OCI-LY7 (cell line): Measurements from ENCODE around the gene CEMIP2. TPM values are rescaled to one million over a fixed set of nuclear protein-coding genes. Genes with fewer than 3 reads are reported as not detected.

ENCODE experiments used
- BruUV-seq: library from RNA; stranded (reverse); fragments of 400-500 nt; replicated peaks from 2 replicates; lab custom pipeline; 2021; lab: Mats Ljungman, UMichigan
- CTCF ChIA-PET: fragments of 300-600 bp; sonication (Branson Sonifier 250); formaldehyde crosslinking; loops from one replicate; lab custom pipeline; 2022; ENCODE audit warnings: antibody characterized with exemption; ENCODE audit not compliant: unreplicated experiment; lab: Charles Lee
- POLR2A ChIA-PET: fragments of 300-600 bp; sonication (Branson Sonifier 250); formaldehyde crosslinking; loops from one replicate; lab custom pipeline; 2022; ENCODE audit warnings: antibody characterized with exemption; lab: Charles Lee
- DNase-seq: peaks from one replicate; pipeline ENCODE4 v3.0.0-alpha.2; 2015; ENCODE audit warnings: low spot score
- H2AFZ ChIP-seq: fragments of 200-600 bp; sonication (generic), shearing (Covaris generic); 2 replicates; pipeline ENCODE4 v1.6.1; 2014; ENCODE audit warnings: mild to moderate bottlenecking, antibody characterized with exemption, low read length, moderate library complexity
- H3K27ac ChIP-seq: fragments of 200-600 bp; sonication (generic); 2 replicates; pipeline ENCODE4 v1.5.1; 2014; ENCODE audit warnings: mixed run types, low read depth, mild to moderate bottlenecking, moderate library complexity, low read length, inconsistent platforms; ENCODE audit not compliant: poor library complexity, severe bottlenecking
- H3K36me3 ChIP-seq: fragments of 200-600 bp; sonication (generic); 2 replicates; pipeline ENCODE4 v1.6.1; 2014; ENCODE audit warnings: mild to moderate bottlenecking, antibody characterized with exemption, low read length, moderate library complexity, mixed read lengths; ENCODE audit not compliant: insufficient read depth
- H3K4me1 ChIP-seq: fragments of 200-600 bp; sonication (generic); 2 replicates; pipeline ENCODE4 v1.5.1; 2014; ENCODE audit warnings: mild to moderate bottlenecking, low read length; ENCODE audit not compliant: insufficient read depth, poor library complexity, severe bottlenecking
- H3K4me2 ChIP-seq: fragments of 200-600 bp; sonication (generic); 2 replicates; pipeline ENCODE4 v1.6.1; 2014; ENCODE audit warnings: mild to moderate bottlenecking, low read length
- H3K4me3 ChIP-seq: fragments of 200-600 bp; sonication (generic); 2 replicates; pipeline ENCODE4 v1.5.1; 2014; ENCODE audit warnings: mild to moderate bottlenecking, low read depth, low read length; ENCODE audit not compliant: poor library complexity, severe bottlenecking
- H3K79me2 ChIP-seq: fragments of 200-600 bp; sonication (generic); 2 replicates; pipeline ENCODE4 v1.6.1; 2016; ENCODE audit warnings: low read depth, mild to moderate bottlenecking, low read length, moderate library complexity, mixed read lengths; ENCODE audit not compliant: insufficient read depth
- H3K9me2 ChIP-seq: fragments of 200-600 bp; sonication (generic); 2 replicates; pipeline ENCODE4 v1.6.1; 2016; ENCODE audit warnings: mild to moderate bottlenecking, low read length, mixed read lengths; ENCODE audit not compliant: insufficient read depth
- H3K9me3 ChIP-seq: fragments of 200-600 bp; sonication (generic); 2 replicates; pipeline ENCODE4 v1.6.1; 2014; ENCODE audit warnings: mild to moderate bottlenecking, mixed run types, low read length, mixed read lengths
- H4K20me1 ChIP-seq: fragments of 200-600 bp; sonication (generic); 2 replicates; pipeline ENCODE4 v1.6.1; 2014; ENCODE audit warnings: mild to moderate bottlenecking, antibody characterized with exemption, low read length, moderate library complexity, mixed read lengths; ENCODE audit not compliant: insufficient read depth
- CTCF ChIP-seq: fragments of 200-600 bp; sonication (generic); conservative IDR thresholded peaks from 2 replicates; pipeline ENCODE4 v1.5.1; 2014; ENCODE audit warnings: mild to moderate bottlenecking, antibody characterized with exemption, low read length, moderate library complexity, mixed read lengths
- EZH2phosphoT487 ChIP-seq: fragments of 200-600 bp; sonication (generic); IDR thresholded peaks from 2 replicates; pipeline ENCODE4 v1.6.1; 2018; ENCODE audit warnings: low read depth, borderline replicate concordance, mild to moderate bottlenecking, mixed run types, antibody characterized with exemption, low read length, moderate library complexity, mixed read lengths
- intact Hi-C: fragments of 100-400 bp; cut with micrococcal nuclease; formaldehyde crosslinking; loops from one replicate; pipeline ENCODE4 v1.10.0; 2022; ENCODE audit not compliant: unreplicated experiment
- total RNA-seq, 2 experiments: library from RNA; depleted of rRNA in 1 of 2; stranded (reverse); fragments of >200 nt in 1 of 2; shearing (Covaris generic) in 1 of 2; gene quantifications; 2 replicates each; pipeline ENCODE4 v1.2.3, GENCODE V29; 2014 to 2022

CEMIP2 gene
- total RNA-seq, 2 experiments from 2014 or later: 1.8 to 4.8 TPM

DNA sequence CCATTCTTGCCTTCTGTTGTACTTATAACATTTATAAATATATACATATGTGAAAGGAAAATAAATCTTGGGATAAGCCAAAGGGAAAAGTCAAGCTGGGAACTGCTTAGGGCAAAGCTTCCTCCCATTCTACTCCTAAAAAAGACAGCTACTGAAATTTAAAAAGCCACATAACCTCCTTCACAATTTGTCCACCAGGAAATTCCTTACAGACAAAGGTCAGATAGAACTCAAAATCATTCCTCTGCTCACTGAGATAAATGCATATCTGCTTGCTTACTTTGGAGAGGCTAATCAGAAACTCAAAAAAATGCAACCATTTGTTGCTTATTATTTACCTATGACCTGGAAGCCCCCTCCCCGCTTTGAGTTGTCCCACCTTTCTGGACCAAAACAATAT lies 112.5 kb downstream of the CEMIP2 start:
- Histone ChIP-seq H3K4me1 (no peaks in the 10 kb centered on the region), H3K4me2 (no peak overlapping the region), H3K4me3 (no peak overlapping the region), H3K36me3 (no peaks in the 10 kb centered on the region), H4K20me1 (no peaks in the 10 kb centered on the region), H3K9me3 (no peaks in the 10 kb centered on the region), H2AFZ (no peak overlapping the region), H3K79me2 (no peaks in the 10 kb centered on the region), H3K27ac (no peak overlapping the region), H3K9me2 (no peaks in the 10 kb centered on the region)
- no peak for DNase-seq
- no TSS peak for BruUV-seq
- TF ChIP-seq CTCF (no peak), EZH2phosphoT487 (no peak)
- POLR2A ChIA-PET: interaction anchor here (0.6 kb wide), 1 partner anchor 15 kb away, joined by 3 read pairs; no protein-coding TSS in a partner anchor
- CTCF ChIA-PET: no interaction called here
- intact Hi-C loops: no loop called here

- Histone ChIP-seq H3K27ac (no peak overlapping the region), H3K36me3 (no peaks in the 10 kb centered on the region), H3K4me2 (no peak overlapping the region), H3K4me1 (no peaks in the 10 kb centered on the region), H4K20me1 (no peaks in the 10 kb centered on the region), H3K9me2 (no peaks in the 10 kb centered on the region), H2AFZ (no peak overlapping the region), H3K9me3 (no peaks in the 10 kb centered on the region), H3K4me3 (no peak overlapping the region), H3K79me2 (no peaks in the 10 kb centered on the region)
- intact Hi-C loops: no loop called here
- POLR2A ChIA-PET: no interaction called here
- CTCF ChIA-PET: no interaction called here
- DNase-seq: no peak
- TF ChIP-seq CTCF: no peak
- TF ChIP-seq EZH2phosphoT487: no peak
- BruUV-seq: no TSS peak
Observed at GRCh38 chr9:71655141-71655540, 113.2 kb downstream of the CEMIP2 start.

- Histone ChIP-seq H3K4me1 (no peaks in the 10 kb centered on the region), H3K9me2 (no peaks in the 10 kb centered on the region), H4K20me1 (no peaks in the 10 kb centered on the region), H3K79me2 (no peaks in the 10 kb centered on the region), H3K36me3 (no peaks in the 10 kb centered on the region), H3K27ac (no peak overlapping the region), H2AFZ (no peak overlapping the region), H3K4me3 (no peak overlapping the region), H3K9me3 (no peaks in the 10 kb centered on the region), H3K4me2 (no peak overlapping the region)
- TF ChIP-seq CTCF: no peak
- TF ChIP-seq EZH2phosphoT487: no peak
- BruUV-seq: no TSS peak
- intact Hi-C loops: no loop called here
- POLR2A ChIA-PET: interaction anchor here (0.5 to 0.6 kb wide), 3 partner anchors 191 to 382 kb away, joined by 3 read pairs; no protein-coding TSS in a partner anchor
- CTCF ChIA-PET: no interaction called here
- no peak for DNase-seq
Observed at GRCh38 chr9:71652480-71652879, 115.8 kb downstream of the CEMIP2 start.
